Breast epithelium (tissue), 3 donors: ENCODE data around the gene PML.

ENCODE experiments used
- CTCF ChIP-seq, 3 donors: fragments of 450-650 bp; IDR thresholded peaks; one replicate each; pipeline ENCODE4 v1.5.1; 2016 to 2017; ENCODE audit warnings: antibody characterized with exemption in 3 of 3, mild to moderate bottlenecking in 3 of 3, moderate library complexity in 3 of 3
- POLR2A ChIP-seq: fragments of 450-650 bp; IDR thresholded peaks from one replicate; pipeline ENCODE4 v1.6.1; 2016; ENCODE audit warnings: antibody characterized with exemption, mild to moderate bottlenecking, moderate library complexity
- POLR2AphosphoS5 ChIP-seq, 3 donors: sonication (generic); formaldehyde crosslinking; IDR thresholded peaks; one replicate each; pipeline ENCODE4 v1.6.1; 2017; ENCODE audit warnings: antibody characterized with exemption in 3 of 3

- TF ChIP-seq CTCF (IDR thresholded peaks at IDR 0.05): no peak
- no peak for TF ChIP-seq POLR2A
- TF ChIP-seq POLR2AphosphoS5 (IDR thresholded peaks at IDR 0.05): no peak
These were observed 33.2 kb downstream of the PML start for GRCh38 chr15:74027688-74028087.
